Loucy (cell line): ENCODE data around the gene SLC38A3.

ENCODE experiments used
- H2AFZ ChIP-seq: fragments of 200-600 bp; sonication (generic); 2 replicates; pipeline ENCODE4 v1.6.0; 2016; ENCODE audit warnings: antibody characterized with exemption, mild to moderate bottlenecking, low read length, moderate library complexity
- H3F3A ChIP-seq: fragments of 200-600 bp; 2 replicates; pipeline ENCODE4 v1.6.0; 2016; ENCODE audit warnings: antibody characterized with exemption, low read depth, mild to moderate bottlenecking
- H3K27me3 ChIP-seq: fragments of 200-600 bp; sonication (generic); 2 replicates; pipeline ENCODE4 v1.6.1; 2014; ENCODE audit warnings: low read length, mild to moderate bottlenecking; ENCODE audit not compliant: insufficient read depth, poor library complexity, severe bottlenecking
- H3K36me3 ChIP-seq: fragments of 200-600 bp; sonication (generic); 2 replicates; pipeline ENCODE4 v1.6.1; 2016; ENCODE audit warnings: low read length; ENCODE audit not compliant: insufficient read depth
- H3K4me1 ChIP-seq: fragments of 200-600 bp; sonication (generic); 2 replicates; pipeline ENCODE4 v1.5.1; 2014; ENCODE audit warnings: low read length, mild to moderate bottlenecking; ENCODE audit not compliant: insufficient read depth, poor library complexity, severe bottlenecking
- H3K4me2 ChIP-seq: fragments of 200-600 bp; sonication (generic); 2 replicates; pipeline ENCODE4 v1.6.0; 2014; ENCODE audit warnings: antibody characterized with exemption, low read length, low read depth, mild to moderate bottlenecking; ENCODE audit not compliant: poor library complexity, severe bottlenecking
- H3K4me3 ChIP-seq: fragments of 200-600 bp; sonication (generic); 2 replicates; pipeline ENCODE4 v1.5.1; 2014; ENCODE audit warnings: low read length, mild to moderate bottlenecking, mixed read lengths; ENCODE audit not compliant: poor library complexity, severe bottlenecking
- H3K79me2 ChIP-seq: fragments of 200-600 bp; sonication (generic); 2 replicates; pipeline ENCODE4 v1.6.1; 2014; ENCODE audit warnings: low read length; ENCODE audit not compliant: insufficient read depth
- H3K9ac ChIP-seq: fragments of 200-600 bp; sonication (generic); 2 replicates; pipeline ENCODE4 v1.6.0; 2014; ENCODE audit warnings: mild to moderate bottlenecking, low read depth, low read length, moderate library complexity; ENCODE audit not compliant: poor library complexity, severe bottlenecking
- H3K9me2 ChIP-seq: fragments of 200-600 bp; sonication (generic); replicated peaks from 2 replicates; pipeline ENCODE4 v1.6.1; 2016; ENCODE audit warnings: low read depth, low read length, mixed read lengths
- H3K9me3 ChIP-seq: fragments of 200-600 bp; sonication (generic); 2 replicates; pipeline ENCODE4 v1.6.1; 2014; ENCODE audit warnings: mild to moderate bottlenecking, antibody characterized with exemption, low read length, low read depth; ENCODE audit not compliant: insufficient read depth
- H4K20me1 ChIP-seq: fragments of 200-600 bp; sonication (generic); 2 replicates; pipeline ENCODE4 v1.6.0; 2014; ENCODE audit warnings: antibody characterized with exemption, low read length, mild to moderate bottlenecking; ENCODE audit not compliant: insufficient read depth, poor library complexity, severe bottlenecking
- EZH2phosphoT487 ChIP-seq: fragments of 200-600 bp; IDR thresholded peaks from 2 replicates; pipeline ENCODE4 v1.6.1; 2018; ENCODE audit warnings: antibody characterized with exemption, mild to moderate bottlenecking, moderate library complexity, borderline replicate concordance
- TF ChIP-seq, protein P1 (sequence below): fragments of 200-600 bp; sonication (generic); conservative IDR thresholded peaks from 2 replicates; pipeline ENCODE4 v1.5.1; 2014; ENCODE audit warnings: mild to moderate bottlenecking, antibody characterized with exemption, low read length

Gene SLC38A3

DNA sequence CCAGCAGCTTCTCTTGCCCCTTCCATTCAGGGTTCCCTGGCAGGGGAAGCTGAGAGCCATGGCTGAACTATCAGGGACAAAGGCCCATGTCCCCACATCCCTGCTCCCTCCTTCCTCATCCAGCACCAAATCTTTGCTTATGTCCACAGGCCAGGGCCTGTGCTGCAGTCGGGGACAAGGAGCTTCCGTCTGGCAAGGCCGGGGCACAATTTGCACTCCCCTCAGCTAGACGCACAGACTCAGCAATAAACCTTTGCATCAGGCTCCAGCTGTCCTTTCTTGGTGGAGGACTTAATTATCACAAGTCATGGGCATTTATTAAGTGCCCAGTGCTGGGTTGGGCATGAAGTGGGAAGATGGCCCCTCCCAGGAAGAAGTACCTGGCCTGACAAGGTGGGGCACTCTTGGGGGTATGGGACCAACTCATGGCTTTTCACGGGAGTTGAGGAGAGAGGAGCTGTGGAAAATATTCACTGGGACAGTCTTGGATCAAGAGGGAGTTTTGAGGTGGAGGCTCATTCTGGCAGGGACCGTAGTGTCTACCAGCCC is 8.7 kb upstream of the SLC38A3 start:
- H3K9me3 ChIP-seq: no peaks in the 10 kb centered on the region
- no peaks in the 10 kb centered on the region for H3F3A ChIP-seq
- no peak overlapping the region for H3K9ac ChIP-seq
- TF ChIP-seq, protein P1, sequence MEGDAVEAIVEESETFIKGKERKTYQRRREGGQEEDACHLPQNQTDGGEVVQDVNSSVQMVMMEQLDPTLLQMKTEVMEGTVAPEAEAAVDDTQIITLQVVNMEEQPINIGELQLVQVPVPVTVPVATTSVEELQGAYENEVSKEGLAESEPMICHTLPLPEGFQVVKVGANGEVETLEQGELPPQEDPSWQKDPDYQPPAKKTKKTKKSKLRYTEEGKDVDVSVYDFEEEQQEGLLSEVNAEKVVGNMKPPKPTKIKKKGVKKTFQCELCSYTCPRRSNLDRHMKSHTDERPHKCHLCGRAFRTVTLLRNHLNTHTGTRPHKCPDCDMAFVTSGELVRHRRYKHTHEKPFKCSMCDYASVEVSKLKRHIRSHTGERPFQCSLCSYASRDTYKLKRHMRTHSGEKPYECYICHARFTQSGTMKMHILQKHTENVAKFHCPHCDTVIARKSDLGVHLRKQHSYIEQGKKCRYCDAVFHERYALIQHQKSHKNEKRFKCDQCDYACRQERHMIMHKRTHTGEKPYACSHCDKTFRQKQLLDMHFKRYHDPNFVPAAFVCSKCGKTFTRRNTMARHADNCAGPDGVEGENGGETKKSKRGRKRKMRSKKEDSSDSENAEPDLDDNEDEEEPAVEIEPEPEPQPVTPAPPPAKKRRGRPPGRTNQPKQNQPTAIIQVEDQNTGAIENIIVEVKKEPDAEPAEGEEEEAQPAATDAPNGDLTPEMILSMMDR: no peak
- no peak for TF ChIP-seq EZH2phosphoT487
- H3K79me2 ChIP-seq: no peaks in the 10 kb centered on the region
- no peak overlapping the region for H2AFZ ChIP-seq
- no peaks in the 10 kb centered on the region for H4K20me1 ChIP-seq
- no peaks in the 10 kb centered on the region for H3K9me2 ChIP-seq
- no peaks in the 10 kb centered on the region for H3K4me1 ChIP-seq
- H3K27me3 ChIP-seq: no peaks in the 10 kb centered on the region
- no peak overlapping the region for H3K4me3 ChIP-seq
- no peaks in the 10 kb centered on the region for H3K36me3 ChIP-seq
- H3K4me2 ChIP-seq: no peak overlapping the region

DNA sequence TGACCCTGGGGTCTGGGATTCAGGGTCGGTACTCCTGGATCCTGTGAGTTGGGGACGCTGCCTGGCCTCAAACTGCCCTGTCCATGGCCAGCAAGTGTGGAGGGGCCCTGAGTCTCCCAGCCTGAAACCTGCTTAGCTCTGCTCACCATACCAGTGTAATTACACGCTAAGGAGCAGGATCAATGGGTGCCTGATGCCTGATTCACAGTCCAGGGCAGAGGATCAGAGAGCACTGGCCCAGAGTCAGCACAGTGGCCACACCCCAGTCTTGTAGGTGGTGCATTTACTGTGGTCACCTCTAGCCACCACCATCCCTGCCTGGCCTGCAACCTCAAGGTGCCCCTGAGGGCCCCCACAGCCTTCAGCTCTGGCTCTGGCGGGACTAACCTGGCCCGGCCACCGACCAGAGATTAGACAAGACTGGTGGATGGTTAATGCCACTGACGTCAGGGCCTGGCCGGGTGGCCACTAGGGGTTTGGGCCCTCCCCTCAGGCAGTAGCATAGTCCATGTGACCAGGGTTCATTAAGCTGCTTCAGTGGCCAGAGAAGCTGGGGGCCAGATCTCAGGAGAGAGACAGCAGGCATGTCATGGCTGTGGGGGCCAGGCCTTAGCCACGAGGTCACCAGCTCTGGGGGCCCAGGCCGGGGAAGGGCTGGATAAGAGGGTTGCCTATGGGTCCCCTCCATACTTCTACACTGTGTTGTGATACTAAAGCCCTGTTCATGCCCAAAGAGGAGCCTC is 3.3 kb upstream of the SLC38A3 start:
- Histone ChIP-seq H4K20me1 (no peaks in the 10 kb centered on the region), H3K9me3 (no peaks in the 10 kb centered on the region), H3F3A (no peaks in the 10 kb centered on the region), H3K36me3 (no peaks in the 10 kb centered on the region), H3K4me1 (no peaks in the 10 kb centered on the region), H3K79me2 (no peaks in the 10 kb centered on the region), H3K27me3 (no peaks in the 10 kb centered on the region), H2AFZ (no peak overlapping the region), H3K4me2 (no peak overlapping the region), H3K9me2 (no peaks in the 10 kb centered on the region), H3K9ac (no peak overlapping the region), H3K4me3 (no peak overlapping the region)
- no peak for TF ChIP-seq EZH2phosphoT487
- TF ChIP-seq, protein P1: no peak

DNA sequence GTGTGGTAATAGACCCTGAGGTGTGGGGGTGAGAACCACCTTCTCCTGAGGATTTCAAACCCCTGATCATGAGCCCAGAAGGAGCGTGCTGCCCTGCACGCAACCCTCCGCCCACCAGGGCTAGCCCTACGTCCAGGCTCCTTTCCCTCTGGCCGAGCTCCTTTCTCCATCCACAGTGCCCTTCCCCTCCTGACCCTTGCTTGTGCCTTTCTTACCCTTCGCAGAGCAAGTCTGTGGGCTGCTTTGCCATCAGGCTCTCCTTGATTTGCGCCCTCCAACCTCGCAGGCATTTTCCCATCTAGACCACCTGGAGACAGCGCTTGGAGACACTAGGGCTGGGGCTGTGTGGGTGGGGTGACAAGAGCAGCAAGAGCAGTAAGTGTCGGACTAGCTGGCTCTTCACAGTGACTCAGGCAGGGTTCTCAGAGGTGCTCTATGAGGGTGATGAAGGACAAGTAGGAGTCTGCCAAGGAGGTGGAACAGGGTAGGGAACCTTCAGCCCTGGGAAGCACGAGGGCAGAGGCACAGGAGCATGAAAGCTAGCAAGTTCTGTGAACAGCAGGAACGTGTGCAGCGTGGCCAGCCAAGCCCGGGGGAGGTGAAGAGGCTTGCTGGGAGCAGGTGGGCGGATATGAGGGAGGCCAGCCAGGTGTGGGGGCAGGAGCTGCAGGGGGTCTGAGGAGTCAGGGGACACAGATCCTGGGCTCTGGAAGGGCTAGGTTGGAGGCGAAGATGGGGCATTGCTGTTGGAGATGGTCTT is 2.5 kb upstream of the SLC38A3 start:
- H3K79me2 ChIP-seq: no peaks in the 10 kb centered on the region
- no peaks in the 10 kb centered on the region for H3K4me1 ChIP-seq
- TF ChIP-seq EZH2phosphoT487: no peak
- TF ChIP-seq, protein P1: no peak
- H3K36me3 ChIP-seq: no peaks in the 10 kb centered on the region
- no peaks in the 10 kb centered on the region for H4K20me1 ChIP-seq
- H3K9me2 ChIP-seq: no peaks in the 10 kb centered on the region
- no peak overlapping the region for H3K4me3 ChIP-seq
- no peak overlapping the region for H3K9ac ChIP-seq
- no peak overlapping the region for H3K4me2 ChIP-seq
- no peak overlapping the region for H2AFZ ChIP-seq
- no peaks in the 10 kb centered on the region for H3K27me3 ChIP-seq
- H3K9me3 ChIP-seq: no peaks in the 10 kb centered on the region
- no peaks in the 10 kb centered on the region for H3F3A ChIP-seq
